ENCODE results near the gene PARD3B.

Gene PARD3B

GRCh38 chr2:205276116-205276777 lies 731.0 kb downstream of the PARD3B start:
- DNase-seq (ENCODE audit: low read depth): no peak

- no peak for DNase-seq (ENCODE audit: low read depth)
Measured at GRCh38 chr2:205280596-205281236, 735.4 kb downstream of the PARD3B start.

- DNase-seq (ENCODE audit: low read depth): no peak
Measured at GRCh38 chr2:205283736-205284270, 738.5 kb downstream of the PARD3B start.

GRCh38 chr2:205284334-205284733 lies 739.1 kb downstream of the PARD3B start:
- DNase-seq (ENCODE audit: low read depth): no peak

- no peak for DNase-seq (ENCODE audit: low read depth)
Measured at GRCh38 chr2:205287316-205287715, 742.0 kb downstream of the PARD3B start.

- no peak for DNase-seq (ENCODE audit: low read depth)
Measured at GRCh38 chr2:205288686-205289085, 743.4 kb downstream of the PARD3B start.

GRCh38 chr2:205290299-205290698 lies 745.0 kb downstream of the PARD3B start:
- DNase-seq (ENCODE audit: low read depth): no peak

- DNase-seq (ENCODE audit: low read depth): no peak
Measured at GRCh38 chr2:205292665-205293295, 747.5 kb downstream of the PARD3B start.

- DNase-seq (ENCODE audit: low read depth): no peak
Measured at GRCh38 chr2:205293559-205293958, 748.3 kb downstream of the PARD3B start.

GRCh38 chr2:205296959-205297358 lies 751.7 kb downstream of the PARD3B start:
- no peak for DNase-seq (ENCODE audit: low read depth)

- DNase-seq (ENCODE audit: low read depth): no peak
Measured at GRCh38 chr2:205297368-205297767, 752.1 kb downstream of the PARD3B start.

GRCh38 chr2:205297846-205298245 lies 752.6 kb downstream of the PARD3B start:
- DNase-seq (ENCODE audit: low read depth): no peak

- no peak for DNase-seq (ENCODE audit: low read depth)
Measured at GRCh38 chr2:205311201-205311600, 765.9 kb downstream of the PARD3B start.

- DNase-seq (ENCODE audit: low read depth): no peak
Measured at GRCh38 chr2:205321231-205321630, 776.0 kb downstream of the PARD3B start.

GRCh38 chr2:205323929-205324328 lies 778.7 kb downstream of the PARD3B start:
- DNase-seq (ENCODE audit: low read depth): no peak

- DNase-seq (ENCODE audit: low read depth): no peak
Measured at GRCh38 chr2:205324355-205324754, 779.1 kb downstream of the PARD3B start.

GRCh38 chr2:205333351-205333750 lies 788.1 kb downstream of the PARD3B start:
- no peak for DNase-seq (ENCODE audit: low read depth)

- DNase-seq (ENCODE audit: low read depth): no peak
Measured at GRCh38 chr2:205337274-205337673, 792.0 kb downstream of the PARD3B start.

GRCh38 chr2:205338156-205338555 lies 792.9 kb downstream of the PARD3B start:
- no peak for DNase-seq (ENCODE audit: low read depth)

- DNase-seq (ENCODE audit: low read depth): no peak
Measured at GRCh38 chr2:205343103-205343502, 797.8 kb downstream of the PARD3B start.

GRCh38 chr2:205346649-205347048 lies 801.4 kb downstream of the PARD3B start:
- DNase-seq (ENCODE audit: low read depth): no peak

- no peak for DNase-seq (ENCODE audit: low read depth)
Measured at GRCh38 chr2:205347899-205348298, 802.6 kb downstream of the PARD3B start.

- DNase-seq (ENCODE audit: low read depth): no peak
Measured at GRCh38 chr2:205352094-205352493, 806.8 kb downstream of the PARD3B start.
